Measurements from ENCODE around the gene RTF1. TPM values are rescaled to one million over a fixed set of nuclear protein-coding genes. Genes with fewer than 3 reads are reported as not detected.

Gene RTF1
- total RNA-seq, 1 donor from 2014 or later = 12.5 TPM

DNA sequence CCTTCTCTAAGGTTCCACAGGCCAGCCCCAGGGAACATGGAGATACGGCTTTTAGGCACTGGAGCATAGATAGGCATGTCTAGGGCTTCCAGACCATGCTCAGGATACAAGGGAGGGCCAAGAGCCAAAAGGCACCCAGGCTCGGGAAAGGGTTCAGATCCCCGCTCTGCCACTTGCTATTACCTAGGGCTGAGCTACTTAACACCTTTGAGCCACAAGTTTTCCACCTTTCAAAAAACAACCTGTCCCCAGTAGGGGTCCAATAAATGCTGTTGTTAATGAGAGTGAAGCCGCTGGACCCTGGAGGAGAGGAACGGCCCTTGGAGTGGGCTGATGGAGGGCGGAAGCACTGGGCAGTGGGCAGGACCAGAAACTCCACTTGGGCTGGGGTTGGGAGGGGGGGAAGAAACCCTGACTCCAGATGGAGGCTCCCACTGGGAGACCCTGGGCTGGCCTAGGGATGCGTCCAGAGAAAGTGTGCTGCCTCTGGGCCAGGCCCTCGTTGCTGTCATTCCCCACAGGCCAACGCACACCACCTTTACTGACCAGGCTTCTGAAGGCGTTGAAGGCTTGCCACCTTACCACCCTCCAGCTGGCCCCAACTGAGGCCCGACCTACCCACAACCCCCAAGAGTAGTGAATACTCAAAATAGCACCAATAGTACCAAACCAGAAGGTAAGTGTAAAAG is 68.2 kb downstream of the RTF1 start:
- DNase-seq (ENCODE audit: low read depth in 2 of 2) = no peak

DNA sequence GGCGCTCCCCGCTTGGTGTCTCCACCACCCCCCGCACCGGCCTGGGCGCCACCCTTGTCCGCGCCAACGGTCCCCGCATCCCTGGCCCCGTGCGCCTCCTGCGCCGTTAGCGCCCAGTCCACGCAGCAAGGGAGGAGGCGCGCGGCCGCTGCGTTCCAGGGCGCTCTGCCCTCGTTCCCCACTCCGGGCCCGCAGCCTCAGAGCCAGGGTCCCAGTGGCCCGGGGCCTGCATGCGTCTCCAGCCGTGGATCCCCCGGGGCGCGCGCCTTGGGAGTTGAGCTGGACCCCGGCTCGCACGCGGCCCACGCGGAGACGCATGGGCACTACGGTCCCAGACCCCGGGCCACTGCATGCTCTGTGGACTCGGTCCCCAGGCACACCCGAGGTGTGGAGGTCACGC is 69.4 kb downstream of the RTF1 start:
- no peak for DNase-seq (ENCODE audit: low read depth in 2 of 2)

DNA sequence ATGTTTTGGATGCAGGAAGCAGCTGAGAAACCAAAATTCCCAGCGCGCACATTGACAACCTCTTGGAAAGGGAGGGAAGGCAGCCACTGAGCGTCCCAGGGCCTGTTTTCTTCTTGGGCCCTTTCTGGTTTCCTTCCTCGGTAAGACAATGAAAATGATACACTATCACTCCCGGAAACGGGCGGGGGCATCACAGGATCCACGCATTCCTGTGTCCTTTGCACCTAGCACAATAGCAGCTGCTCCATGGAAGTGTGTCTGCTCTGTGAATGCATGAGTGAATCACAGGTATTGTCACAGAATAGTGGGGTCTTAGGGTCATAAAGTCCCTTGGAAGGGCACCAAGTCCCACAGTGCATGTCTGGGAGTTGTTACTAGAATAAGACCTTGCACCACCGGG is 70.5 kb downstream of the RTF1 start:
- DNase-seq (ENCODE audit: low read depth in 2 of 2) = peak; percentile 49 to 62

DNA sequence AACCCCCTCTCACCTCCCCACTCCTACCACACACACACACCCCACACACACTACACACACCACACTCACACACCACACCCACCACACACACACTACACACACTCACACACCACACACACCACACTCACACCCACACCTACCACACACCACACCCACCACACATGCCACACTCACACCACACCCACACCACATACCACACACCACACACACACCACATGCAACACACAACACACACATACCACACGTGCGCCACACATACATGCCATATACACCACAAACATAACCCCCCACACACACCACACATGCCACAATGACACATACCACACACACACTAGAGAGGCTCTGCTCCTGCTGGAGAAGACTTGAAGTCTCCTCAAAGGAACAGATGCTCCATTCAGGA is 70.9 kb downstream of the RTF1 start:
- DNase-seq (ENCODE audit: low read depth in 2 of 2) = no peak

DNA sequence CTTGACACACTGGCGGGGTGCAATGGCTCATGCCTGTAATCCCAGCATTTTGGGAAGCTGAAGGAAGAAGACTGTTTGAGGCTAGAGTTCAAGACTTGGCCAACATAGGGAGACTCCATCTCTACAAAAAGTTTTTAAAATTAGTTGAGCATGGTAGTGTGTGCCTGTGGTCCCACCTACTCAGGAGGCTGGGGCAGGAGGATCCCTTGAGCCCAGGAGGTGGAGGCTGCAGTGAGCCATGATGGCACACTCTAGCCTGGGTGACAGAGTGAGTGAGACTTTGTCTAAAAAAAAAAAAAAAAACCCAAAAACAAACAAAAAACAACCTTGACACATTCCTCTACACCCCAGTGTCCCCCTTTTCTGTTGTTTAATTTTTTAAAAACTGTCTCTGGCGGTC is 72.7 kb downstream of the RTF1 start:
- no peak for DNase-seq (ENCODE audit: low read depth in 2 of 2)

DNA sequence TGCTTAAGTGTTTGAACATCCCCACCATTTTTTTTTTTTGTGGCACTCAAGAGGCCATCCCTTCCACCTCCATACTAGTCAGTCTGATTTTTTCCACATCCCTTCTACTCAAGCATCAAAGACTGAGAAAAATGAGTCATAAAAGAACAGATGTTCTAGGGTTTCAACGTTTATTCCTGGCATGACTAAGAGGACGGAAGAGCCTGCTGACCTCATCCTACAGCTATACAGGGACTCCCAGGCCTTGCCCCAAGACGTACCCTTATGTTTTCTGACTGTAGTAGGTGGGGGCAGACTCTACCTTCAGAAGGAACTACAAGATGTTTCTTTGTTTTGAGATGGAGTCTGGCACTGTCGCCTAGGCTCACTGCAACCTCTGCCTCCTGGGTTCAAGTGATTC is 73.5 kb downstream of the RTF1 start:
- peak in 1 of 2 donors; percentile 94 for DNase-seq (ENCODE audit: low read depth in 2 of 2)

DNA sequence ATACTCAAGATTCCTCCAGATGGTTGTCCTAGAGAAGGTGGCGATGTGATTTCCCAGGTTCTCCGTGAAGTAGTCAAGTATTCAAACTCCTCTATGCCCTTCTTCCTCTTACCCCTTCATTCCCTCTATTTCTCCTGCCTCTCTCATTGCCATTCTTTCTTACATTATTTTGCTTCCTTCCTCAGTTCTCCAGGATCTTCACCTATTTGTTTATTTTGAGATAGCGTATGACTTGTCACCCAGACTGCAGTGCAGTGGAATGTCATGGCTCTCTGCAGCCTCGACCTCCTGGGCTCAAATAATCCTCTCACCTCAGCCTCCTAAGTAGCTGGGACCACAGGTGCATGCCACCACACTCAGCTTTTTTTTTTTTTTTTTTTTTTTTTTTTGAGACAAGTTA is 75.0 kb downstream of the RTF1 start:
- DNase-seq (ENCODE audit: low read depth in 2 of 2) = no peak

DNA sequence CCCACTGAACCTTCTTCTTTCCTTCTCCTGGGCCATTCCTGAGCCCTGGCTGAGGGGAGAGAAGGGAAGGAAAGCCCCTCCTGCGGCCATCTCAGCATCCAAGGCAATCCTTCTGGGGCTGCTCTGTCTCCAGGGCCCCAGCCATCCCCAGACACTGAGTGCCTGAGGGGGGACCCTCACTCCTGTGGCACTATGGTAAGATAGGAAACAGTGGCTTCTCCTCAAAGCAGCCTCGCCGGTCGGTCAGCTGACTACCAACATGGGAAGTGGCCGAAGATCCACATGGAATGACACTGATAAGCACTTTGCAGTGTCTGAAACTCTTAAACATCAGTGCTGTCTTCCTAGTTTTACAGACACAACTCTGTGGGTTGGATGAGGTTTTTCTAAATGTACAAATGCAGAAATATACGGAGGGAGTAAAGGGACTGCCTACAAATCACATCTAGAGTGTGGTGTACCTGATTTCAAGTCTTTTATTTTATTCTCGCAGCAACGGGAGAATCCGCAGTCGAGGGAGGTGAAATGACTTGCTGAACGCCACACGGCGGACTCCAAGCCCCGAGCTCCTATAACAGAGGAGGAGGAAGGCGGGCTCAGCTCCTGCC is 75.8 kb downstream of the RTF1 start:
- DNase-seq (ENCODE audit: low read depth in 2 of 2) = no peak

DNA sequence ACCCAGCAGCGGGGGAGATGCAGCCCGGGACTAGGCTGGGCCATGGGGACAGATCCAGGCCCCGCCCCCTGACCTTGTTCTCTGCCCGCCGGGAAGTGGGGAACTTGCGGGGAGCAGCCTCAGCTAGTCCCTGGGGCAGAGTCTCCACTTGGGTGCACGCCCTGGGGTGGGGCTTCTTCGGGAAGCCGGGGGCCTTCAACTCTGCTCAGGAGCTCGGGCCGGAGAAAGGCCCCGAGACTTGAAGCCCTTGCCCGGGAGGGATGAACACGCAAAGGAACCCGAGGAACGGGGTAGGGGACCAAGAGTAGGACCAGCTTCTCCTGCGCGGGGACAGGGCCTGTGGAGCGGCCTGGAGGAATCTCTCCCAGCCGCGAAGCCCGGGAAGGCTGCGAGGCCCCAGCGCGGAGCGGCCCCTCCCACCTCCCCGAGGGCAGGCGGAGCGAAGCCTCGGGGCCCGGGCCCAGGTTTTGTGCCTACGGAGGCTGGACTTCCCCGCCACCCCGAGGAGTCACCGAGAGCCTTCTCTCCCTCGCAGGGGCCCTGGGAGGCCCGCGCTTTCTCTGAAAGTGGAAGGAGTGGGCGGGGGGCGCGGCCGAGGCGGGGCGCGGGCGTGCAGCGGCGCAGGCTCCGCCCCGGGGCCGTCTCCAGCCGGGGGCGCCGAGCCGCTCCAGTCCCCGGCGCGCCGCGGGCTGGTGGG is 76.5 kb downstream of the RTF1 start, which contains the start of gene ITPKA:
Gene ITPKA, plus strand, starts transcription at position 670 of the 697 bp plus-strand sequence. CDS start 54 bp downstream, outside the sequence.
- DNase-seq (ENCODE audit: low read depth in 2 of 2) = peak; percentile 37 to 41

DNA sequence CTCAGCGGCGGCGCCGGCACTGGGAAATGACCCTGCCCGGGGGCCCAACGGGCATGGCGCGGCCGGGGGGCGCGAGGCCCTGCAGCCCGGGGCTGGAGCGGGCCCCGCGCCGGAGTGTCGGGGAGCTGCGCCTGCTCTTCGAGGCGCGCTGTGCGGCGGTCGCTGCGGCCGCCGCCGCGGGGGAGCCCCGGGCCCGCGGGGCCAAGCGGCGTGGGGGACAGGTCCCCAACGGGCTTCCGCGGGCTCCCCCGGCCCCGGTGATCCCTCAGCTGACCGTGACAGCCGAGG is 77.0 kb downstream of the RTF1 start:
- no peak for DNase-seq (ENCODE audit: low read depth in 2 of 2)

DNA sequence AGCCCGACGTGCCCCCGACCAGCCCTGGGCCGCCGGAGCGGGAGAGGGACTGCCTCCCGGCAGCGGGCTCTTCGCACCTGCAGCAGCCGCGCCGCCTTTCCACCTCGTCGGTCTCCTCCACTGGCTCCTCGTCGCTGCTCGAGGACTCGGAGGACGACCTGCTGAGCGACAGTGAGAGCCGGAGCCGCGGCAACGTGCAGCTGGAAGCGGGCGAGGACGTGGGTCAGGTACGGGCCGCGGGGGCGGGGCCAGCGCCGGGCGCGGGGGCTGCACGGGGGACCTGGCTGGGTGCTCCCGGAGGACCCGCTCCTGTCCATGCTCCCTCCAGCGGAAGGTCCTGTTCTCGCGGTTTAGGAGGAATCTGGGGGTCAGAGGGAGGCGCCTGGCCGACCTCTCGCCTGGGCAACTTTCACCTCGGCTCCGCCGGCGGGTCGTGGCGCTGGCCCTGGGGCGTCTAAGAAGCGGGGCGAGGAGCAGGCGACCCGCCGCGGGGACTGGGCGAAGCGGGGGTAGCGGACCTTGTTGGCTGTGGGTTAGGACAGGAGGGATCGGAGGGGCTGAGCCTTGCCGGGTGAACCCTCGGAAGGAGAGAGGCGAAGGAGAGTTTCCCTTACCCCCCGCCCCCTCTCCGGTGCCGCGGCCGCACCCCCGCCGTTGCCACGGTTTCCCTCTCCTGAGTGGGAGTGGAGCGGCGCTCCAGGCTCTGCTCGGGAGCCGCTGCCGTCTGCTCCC is 77.5 kb downstream of the RTF1 start:
- DNase-seq (ENCODE audit: low read depth in 2 of 2) = no peak

DNA sequence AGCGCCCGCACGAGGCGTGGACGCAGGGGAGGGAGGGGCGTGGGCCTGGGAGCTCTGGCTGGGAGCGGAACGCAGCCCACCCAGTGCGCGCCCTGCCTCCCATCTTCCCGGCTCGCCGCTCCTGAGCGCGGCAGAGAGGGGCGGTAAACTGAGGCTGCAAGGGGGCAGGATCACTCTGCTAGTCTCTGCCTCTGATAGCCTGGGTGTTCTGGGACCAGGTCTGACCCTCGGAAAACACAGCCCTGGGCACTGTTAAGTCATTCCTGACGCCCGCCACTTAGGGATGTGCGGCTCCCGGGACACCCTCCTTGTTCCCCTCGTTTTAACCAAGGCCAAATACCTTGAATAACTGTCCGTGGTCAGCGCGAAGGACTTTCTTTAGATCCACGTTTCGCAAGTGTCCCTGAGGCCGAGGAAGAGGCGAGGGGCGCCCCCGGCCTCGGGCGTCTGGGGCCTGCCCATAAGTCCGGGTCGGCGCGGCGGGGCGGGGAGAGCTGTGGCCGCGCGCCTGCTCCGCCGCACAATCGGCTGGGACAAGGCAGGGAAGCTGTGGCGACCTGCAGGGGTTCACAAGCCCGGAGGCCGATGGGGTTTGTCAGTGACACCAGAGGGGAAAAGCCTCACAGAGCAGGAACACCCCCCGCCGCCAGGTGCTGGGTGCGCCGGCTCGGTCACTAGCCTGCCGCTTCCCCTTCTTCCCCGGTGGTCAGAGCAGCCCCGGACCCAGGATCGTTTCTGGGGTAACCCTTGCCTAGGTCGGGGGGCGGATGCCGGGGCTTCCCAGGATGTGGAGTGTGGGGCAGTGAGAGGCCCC is 78.2 kb downstream of the RTF1 start:
- no peak for DNase-seq (ENCODE audit: low read depth in 2 of 2)

DNA sequence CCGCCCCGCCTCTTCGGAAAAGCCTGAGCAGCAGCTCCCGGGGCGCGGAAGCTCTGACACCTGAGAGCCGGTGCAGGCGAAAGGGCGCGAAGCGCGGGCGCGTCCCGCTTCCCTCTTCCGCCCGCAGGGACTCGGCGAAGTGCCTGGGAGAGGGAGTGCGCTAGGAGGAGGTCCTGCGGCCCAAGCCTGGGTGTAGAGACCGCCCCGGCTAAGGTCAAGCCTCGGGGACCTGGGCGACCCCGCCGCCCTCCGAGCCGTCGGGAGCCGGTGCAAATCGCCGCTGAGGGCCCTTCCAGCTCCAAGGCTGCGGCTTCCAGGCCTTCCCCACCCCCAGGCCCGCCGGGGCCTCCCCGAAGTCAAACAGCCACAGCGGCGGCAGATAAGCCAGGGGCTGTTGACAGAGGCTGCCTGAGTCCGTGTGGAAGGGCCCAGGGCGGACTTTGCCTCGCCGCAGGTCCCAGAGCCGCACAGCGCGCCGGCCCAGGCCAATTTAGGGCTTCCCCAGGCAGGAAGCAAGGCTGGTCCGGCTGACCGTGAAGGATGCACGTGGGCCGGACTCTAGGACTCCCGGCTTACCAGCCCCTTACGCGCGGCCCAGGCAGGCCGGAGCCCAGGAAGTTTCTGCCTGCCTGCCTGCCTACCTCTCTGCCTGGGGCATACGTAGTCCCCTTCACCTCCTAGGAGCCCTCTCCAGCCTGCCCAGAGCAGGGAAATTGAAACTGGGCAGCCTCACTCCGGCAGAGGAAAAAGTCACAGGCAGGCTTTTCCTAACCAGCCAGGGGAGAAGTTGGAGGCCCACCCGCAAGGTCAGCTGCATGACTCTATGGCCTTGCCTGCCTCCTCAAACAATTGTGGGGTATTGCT is 79.1 kb downstream of the RTF1 start:
- no peak for DNase-seq (ENCODE audit: low read depth in 2 of 2)

DNA sequence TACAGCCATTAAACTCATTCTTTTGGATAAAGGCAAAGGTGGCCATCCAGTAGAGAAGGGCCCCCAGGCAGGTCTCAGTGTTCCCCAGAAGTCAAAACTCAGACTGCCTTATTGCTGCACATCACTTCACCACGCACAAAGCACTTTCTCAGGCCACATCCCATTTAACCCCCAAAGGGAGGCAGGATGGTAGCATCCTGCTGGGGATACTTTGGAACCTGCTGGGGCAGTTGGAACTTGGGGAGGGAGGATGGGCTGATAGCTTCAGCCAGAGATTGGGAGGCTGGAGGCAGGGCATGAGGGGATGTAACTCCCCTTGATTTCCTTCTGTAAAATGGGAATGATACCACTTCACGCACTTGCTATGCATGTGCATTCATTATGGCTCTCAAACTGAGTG is 81.8 kb downstream of the RTF1 start:
- no peak for DNase-seq (ENCODE audit: low read depth in 2 of 2)

DNA sequence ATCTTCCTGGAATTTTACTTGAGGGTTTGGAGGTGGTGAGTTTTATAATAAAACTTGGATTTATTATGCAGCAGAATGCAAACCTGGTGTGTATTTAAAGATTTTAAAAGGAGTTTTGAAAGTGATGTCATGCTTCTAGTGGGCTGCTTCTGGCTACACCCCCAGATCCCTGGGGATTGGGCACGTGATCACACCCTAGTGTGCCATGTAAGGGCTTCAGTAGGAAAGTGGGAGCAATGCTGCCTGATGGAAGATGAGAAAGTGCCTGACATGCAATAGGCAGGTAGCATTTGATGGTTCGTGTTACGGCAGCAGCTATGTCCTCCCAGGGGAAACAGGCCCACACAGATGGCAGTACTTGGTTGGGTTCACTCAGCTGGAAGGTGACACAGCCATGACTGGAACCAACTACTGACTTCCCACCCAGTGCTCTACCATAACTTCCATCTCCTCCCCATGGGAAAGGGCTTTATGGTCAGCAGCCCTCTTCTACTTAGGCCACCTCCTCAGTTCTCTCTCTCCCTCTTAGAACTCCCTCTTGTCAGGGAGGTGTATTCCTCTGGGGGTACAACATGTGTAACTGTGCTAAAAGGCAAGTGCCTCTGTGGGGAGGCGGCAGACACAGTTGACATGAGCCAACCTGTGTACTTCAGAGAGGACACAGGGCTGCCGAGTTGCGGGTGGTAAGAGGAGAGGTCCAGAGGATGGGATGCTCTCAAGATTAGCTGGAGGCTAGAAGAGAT is 82.4 kb downstream of the RTF1 start:
- no peak for DNase-seq (ENCODE audit: low read depth in 2 of 2)

DNA sequence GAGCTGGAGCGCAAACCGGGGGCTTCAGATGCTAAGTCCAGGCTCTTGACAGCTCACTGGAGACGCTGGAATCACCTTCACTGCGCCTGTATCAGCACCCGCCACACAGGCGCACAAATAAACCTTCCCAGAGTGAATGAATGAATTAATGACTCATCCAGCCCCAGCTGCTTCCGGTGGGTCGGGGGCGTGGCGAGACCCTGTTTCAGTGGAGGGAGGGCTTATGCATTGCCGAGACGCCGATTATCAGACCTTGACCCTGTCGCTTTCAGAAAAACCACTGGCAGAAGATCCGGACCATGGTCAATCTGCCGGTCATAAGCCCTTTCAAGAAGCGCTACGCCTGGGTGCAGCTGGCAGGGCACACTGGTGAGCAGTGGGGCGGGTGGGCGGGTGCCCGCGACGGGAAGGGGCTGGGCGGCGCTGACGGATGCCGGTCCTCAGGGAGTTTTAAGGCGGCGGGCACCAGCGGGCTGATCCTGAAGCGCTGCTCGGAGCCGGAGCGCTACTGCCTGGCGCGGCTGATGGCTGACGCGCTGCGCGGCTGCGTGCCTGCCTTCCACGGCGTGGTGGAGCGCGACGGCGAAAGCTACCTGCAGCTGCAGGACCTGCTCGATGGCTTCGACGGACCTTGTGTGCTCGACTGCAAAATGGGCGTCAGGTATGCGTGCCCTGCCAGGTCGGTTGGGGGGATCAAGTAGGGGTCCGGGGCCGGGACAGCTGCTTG is 84.5 kb downstream of the RTF1 start:
- peak; percentile 36 to 46 for DNase-seq (ENCODE audit: low read depth in 2 of 2)

DNA sequence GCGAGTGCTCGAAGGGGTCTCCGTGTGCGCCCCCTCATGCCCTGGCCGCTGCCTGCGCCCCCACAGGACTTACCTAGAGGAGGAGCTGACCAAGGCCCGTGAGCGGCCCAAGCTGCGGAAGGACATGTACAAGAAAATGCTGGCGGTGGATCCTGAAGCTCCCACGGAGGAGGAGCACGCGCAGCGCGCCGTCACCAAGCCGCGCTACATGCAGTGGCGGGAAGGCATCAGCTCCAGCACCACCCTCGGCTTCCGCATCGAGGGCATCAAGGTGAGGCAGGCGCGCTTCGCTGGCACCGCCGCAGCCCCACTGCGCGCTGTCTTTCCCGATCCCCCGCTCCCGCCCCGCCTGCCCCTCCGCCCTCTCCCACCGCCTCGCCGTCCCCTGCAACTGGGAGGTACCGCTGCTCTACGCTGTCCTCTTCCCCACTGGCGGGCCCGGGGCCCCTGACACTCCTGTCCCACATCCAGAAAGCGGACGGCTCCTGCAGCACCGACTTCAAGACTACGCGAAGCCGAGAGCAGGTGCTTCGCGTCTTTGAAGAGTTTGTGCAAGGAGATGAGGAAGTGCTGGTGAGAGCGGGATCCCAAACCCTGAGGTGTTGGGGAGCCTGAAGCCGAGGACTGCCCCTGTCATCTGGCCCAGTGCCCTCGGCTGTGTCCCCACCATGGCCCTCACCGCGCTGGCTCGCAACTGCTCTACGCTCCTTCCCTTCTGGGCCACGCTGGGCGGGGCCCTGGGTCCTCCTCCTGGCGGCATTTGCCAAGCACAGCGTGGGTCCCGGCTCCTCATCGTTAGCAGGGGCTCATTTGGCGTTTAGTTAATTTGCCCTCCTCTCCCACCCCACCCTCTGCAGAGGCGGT is 85.3 kb downstream of the RTF1 start:
- DNase-seq (ENCODE audit: low read depth in 2 of 2) = no peak

Measured in lung microvascular endothelial cell (primary cell).